ENCODE measurements around the gene FLAD1.

- TF ChIP-seq CTCF (IDR thresholded peaks at IDR 0.05) (no peak), EP300 (IDR thresholded peaks at IDR 0.05) (no peak)
These were observed 43.0 kb downstream of the FLAD1 start for GRCh38 chr1:155026154-155026553.

Data from tibial nerve (tissue), 4 donors.